NB4 (cell line): ENCODE results near the gene ABCB9.

Experiments
- CTCF ChIP-seq: IDR thresholded peaks from one replicate; pipeline ENCODE4 v1.5.1; 2012; ENCODE audit warnings: low read depth, low read length
- MAX ChIP-seq: IDR thresholded peaks from 2 replicates; pipeline ENCODE4 v1.6.1; 2011; ENCODE audit warnings: low read depth, low read length
- MYC ChIP-seq: IDR thresholded peaks from 2 replicates; pipeline ENCODE4 v1.6.1; 2011; ENCODE audit warnings: low read depth, low read length
- POLR2A ChIP-seq: IDR thresholded peaks from 2 replicates; pipeline ENCODE4 v1.6.1; 2011; ENCODE audit warnings: mild to moderate bottlenecking; ENCODE audit not compliant: insufficient read length; ENCODE audit errors: extremely low read depth

GRCh38 chr12:122928404-122929147 lies 37.7 kb downstream of the ABCB9 start:
- TF ChIP-seq CTCF (no peak), MAX (no peak), MYC (no peak), POLR2A (no peak)
